Mucosa of descending colon (tissue), 3 donors: ENCODE measurements around the gene ARAP1. TPM values are rescaled to one million over a fixed set of nuclear protein-coding genes. Genes with fewer than 3 reads are reported as not detected.

Source experiments
- ATAC-seq: fragments of 200-7000 bp; cut with Tn5 transposase; one replicate; pipeline ENCODE4 v1.9.1; 2020; ENCODE audit warnings: mild to moderate bottlenecking, moderate library complexity
- DNase-seq, 3 donors: peaks; one replicate each; pipeline ENCODE4 v3.0.0-alpha.2; 2020
- H3K36me3 ChIP-seq: fragments of 200-600 bp; one replicate; pipeline ENCODE4 v1.8.0; 2021; ENCODE audit warnings: low read depth, mild to moderate bottlenecking
- H3K4me1 ChIP-seq: fragments of 200-600 bp; one replicate; pipeline ENCODE4 v1.8.0; 2021; ENCODE audit warnings: low read depth, mild to moderate bottlenecking
- H3K4me3 ChIP-seq: fragments of 200-600 bp; one replicate; pipeline ENCODE4 v1.8.0; 2021; ENCODE audit warnings: mild to moderate bottlenecking
- H3K9me3 ChIP-seq: fragments of 200-600 bp; one replicate; pipeline ENCODE4 v1.8.0; 2021; ENCODE audit warnings: mild to moderate bottlenecking
- CTCF ChIP-seq: fragments of 200-600 bp; IDR thresholded peaks from one replicate; pipeline ENCODE4 v1.8.0; 2022; ENCODE audit warnings: antibody characterized with exemption, mild to moderate bottlenecking
- intact Hi-C, 2 donors: fragments of 100-400 bp; cut with DNase I in 1 of 2; cut with micrococcal nuclease in 1 of 2; formaldehyde crosslinking; loops; one replicate each; pipeline versions ENCODE4 v1.11.0 to v1.11.1; 2022; cut with DNase I, micrococcal nuclease
- total RNA-seq, 3 donors: library from RNA; stranded (reverse); fragmentation: NEBNext Ultra II Directional in 2 of 3; extraction: Animal tissue kit (Norgen Biotek cat#: 25700) in 2 of 3; gene quantifications; one replicate each; pipeline versions ENCODE4 v1.2.1 to v1.2.4, GENCODE V29; 2021 to 2023
- donor health status: DM: no; HTN: no; CAD: no; lungs with moderate emphysema.
- donor health status: DM: no; HTN: no; CAD: no.
- donor health status: DM: no; HTN: yes; CAD: no.

ARAP1 gene
- total RNA-seq, 3 donors from 2014 or later = 69.3 to 84.8 (median 84.0) TPM

GRCh38 chr11:72750556-72751115, 1.6 kb downstream of the ARAP1 start:
- Histone ChIP-seq H3K9me3 (no peaks in the 10 kb centered on the region), H3K36me3 (no peaks in the 10 kb centered on the region), H3K4me3 (no peak overlapping the region), H3K4me1 (peaks cover 12% of the 10 kb centered on the region)
- no peak for TF ChIP-seq CTCF
- DNase-seq = peak in 1 of 3 donors; percentile 35
- intact Hi-C loops = no loop called here
- ATAC-seq = no peak

DNA sequence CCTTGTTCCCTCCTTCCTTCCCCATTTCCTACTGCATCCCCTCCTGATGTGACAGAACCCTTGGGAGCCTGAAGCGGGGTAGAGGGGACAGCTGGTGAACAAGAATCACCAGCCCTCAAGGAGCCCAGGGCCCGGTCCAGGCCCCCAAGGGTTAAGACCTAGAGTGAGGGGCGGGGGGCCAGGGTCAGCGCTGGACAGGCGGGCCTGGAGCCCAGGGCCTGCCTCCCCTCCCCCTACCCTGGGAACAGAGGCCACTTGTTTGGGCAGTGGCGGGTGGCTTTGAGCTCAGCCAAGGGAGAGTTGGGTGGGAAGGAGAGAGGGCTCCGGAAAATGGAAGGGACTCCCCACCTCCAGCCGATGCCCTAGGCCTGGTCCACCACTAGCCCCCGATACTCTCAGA, 2.1 kb downstream of the ARAP1 start:
- Histone ChIP-seq H3K4me1 (peaks cover 12% of the 10 kb centered on the region), H3K36me3 (no peaks in the 10 kb centered on the region), H3K4me3 (no peak overlapping the region), H3K9me3 (no peaks in the 10 kb centered on the region)
- no peak for ATAC-seq
- no peak for TF ChIP-seq CTCF
- DNase-seq = peak in 1 of 3 donors; percentile 47
- intact Hi-C loops = no loop called here

GRCh38 chr11:72747289-72747855, 4.8 kb downstream of the ARAP1 start:
- TF ChIP-seq CTCF = no peak
- peak in 1 of 3 donors; percentile 32 for DNase-seq
- Histone ChIP-seq H3K4me3 (no peak overlapping the region), H3K36me3 (no peaks in the 10 kb centered on the region), H3K9me3 (no peaks in the 10 kb centered on the region), H3K4me1 (peaks cover 11% of the 10 kb centered on the region)
- ATAC-seq = no peak
- intact Hi-C loops = no loop called here

DNA sequence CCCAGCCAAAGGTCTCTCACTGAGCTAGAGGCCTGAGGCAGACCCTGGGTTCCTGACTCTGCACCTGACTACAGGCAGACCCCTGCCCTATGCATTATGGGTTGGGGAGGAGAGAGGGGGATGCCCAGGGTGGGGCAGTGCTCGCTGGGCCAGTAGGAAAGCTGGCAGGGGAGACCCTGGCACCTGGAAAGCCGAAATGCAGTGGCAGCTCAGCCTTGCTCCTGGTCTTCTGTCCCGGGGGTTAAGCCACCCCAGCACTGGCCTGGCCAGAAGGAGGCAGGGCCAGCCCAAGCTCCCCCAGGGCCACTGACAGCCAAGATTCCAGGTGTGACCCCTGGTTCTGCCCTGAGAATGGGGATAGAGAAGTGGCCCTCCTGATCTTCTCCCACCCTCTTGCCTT, 5.4 kb downstream of the ARAP1 start:
- no peak for TF ChIP-seq CTCF
- peaks cover 17% of the 10 kb centered on the region for H3K4me1 ChIP-seq
- intact Hi-C loops = no loop called here
- H3K4me3 ChIP-seq = no peak overlapping the region
- H3K36me3 ChIP-seq = no peaks in the 10 kb centered on the region
- ATAC-seq = no peak
- H3K9me3 ChIP-seq = no peaks in the 10 kb centered on the region
- DNase-seq = peak in 1 of 3 donors; percentile 25

GRCh38 chr11:72745925-72746550, 6.2 kb downstream of the ARAP1 start:
- ATAC-seq = no peak
- intact Hi-C loops = no loop called here
- TF ChIP-seq CTCF = no peak
- peaks cover 18% of the 10 kb centered on the region for H3K4me1 ChIP-seq
- no peaks in the 10 kb centered on the region for H3K9me3 ChIP-seq
- DNase-seq = peak in 1 of 3 donors; percentile 43
- H3K36me3 ChIP-seq = no peaks in the 10 kb centered on the region
- no peak overlapping the region for H3K4me3 ChIP-seq
